ENCODE measurements around the gene CNTNAP2.
"Not testable (repeated sequence)": the region's sequence is repeated elsewhere in the genome, so short reads cannot be mapped to it uniquely, and the experiment has no call there.

The CNTNAP2 gene

DNA sequence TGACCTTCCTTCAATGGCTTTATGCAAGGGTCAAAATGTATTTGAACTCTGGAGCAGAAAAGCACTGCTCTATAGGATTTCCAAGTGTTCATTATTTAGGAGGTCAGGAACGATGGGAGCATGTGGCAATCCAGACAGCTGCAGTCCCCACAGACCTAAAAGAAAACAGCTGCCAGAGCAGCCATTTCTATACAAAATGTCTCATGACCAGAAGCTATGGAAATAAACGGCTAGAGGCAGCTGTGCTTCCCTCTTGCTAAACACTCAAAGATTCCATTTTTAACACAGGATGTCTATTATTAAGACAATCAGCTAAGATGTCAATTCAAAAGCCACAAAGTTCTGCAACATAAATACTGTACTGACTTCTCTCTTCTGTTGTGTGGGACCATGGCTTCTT is 1594.8 kb downstream of the CNTNAP2 start:
- no peak for DNase-seq (ENCODE audit: low read depth in 2 of 3, low spot score in 2 of 3)

DNA sequence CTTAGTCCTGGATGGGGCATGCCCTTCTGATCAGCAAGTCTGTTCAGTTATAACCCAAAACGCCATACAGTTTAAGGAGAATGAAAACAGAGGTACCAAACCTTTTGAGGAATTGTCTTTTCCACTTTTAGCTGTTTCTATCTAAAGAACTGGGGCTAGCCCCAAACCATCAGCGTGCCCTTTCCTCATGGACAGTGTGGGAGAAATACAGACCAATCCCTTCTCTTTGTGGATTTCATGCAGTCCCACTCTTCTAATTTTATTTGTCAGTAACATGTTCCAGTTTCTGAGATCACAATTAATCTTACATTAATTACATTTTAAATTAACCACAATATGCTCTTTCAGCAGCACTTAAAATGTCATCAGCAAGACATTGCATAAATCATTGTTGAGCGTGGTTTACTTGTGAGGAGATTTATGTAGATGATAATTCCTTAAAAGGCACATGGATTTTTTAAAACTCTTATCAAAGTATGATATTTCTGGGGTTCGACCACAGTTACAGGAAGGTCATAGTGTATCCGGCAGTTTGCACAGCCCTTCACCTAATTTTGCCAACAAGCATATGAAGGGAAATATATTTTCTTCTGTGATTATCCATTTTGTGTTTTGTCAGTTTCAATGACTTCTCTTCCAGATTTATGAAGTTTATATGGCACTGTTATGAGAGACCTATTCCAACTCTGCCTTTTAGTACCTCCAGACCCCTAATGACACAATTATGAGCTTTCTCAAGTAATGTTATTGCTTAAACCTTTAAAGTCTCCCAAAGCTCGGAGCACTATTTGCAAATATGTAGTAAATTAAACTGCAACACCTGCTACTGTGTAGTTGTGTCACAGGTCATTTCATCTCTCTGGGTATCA is 1605.6 kb downstream of the CNTNAP2 start:
- DNase-seq (ENCODE audit: low read depth in 2 of 3, low spot score in 2 of 3) = no peak

DNA sequence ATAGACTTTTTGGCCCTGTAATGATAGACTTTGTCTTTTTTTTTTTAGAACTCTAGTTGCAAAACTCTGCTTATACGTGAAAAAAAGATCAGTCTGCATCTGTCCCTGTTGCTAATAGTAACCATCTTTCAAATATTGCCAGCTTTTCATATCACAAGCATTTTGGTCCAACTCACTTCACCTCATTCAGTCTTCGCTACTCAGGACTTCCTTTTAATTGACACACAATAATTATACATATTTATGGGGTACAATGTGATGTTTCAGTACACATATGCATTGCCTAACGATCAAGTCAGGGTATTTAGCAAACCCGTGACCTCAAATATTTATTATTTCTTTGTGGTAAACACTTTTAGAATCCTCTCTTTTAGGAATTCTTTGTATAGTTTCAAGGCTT is 1606.9 kb downstream of the CNTNAP2 start:
- DNase-seq (ENCODE audit: low read depth in 2 of 3, low spot score in 2 of 3) = no peak

DNA sequence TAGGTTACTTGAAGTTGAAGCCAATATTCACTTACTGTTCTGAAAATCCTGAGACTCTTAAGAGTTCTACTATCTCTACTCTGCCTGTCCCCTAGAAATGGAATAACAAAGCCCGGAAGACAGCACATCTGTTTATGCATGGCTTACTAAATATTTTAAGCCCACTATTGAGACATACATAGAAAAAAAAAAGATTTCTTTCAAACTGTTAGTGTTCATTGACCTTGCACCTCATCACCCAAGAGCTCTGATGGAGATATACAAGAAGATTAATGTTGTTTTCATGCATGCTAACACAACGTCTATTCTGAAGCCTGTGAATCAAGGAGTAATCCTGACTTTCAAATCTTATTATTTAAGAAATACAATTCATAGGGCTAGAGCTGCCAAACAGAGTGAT is 1614.7 kb downstream of the CNTNAP2 start:
- DNase-seq (ENCODE audit: low read depth in 2 of 3, low spot score in 2 of 3) = no peak

DNA sequence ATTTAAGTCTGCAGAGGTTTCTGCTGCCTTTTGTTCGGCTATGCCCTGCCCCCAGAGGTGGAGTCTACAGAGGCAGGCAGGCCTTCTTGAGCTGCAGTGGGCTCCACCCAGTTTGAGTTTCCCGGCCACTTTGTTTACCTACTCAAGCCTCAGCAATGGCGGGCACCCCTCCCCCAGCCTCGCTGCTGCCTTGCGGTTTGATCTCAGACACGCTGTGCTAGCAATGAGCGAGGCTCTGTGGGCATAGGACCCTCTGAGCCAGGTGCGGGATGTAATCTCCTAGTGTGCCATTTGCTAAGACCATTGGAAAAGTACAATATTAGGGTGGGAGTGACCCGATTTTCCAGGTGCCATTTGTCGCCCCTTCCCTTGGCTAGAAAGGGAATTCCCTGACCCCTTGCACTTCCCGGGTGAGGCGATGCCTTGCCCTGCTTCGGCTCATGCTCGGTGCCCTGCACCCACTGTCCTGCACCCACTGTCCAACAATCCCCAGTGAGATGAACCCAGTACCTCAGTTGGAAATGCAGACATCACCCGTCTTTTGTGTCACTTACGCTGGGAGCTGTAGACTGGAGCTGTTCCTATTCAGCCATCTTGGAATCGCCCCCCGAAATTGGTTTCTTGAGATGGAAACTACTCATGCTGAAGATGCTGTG is 1621.1 kb downstream of the CNTNAP2 start:
- not testable (repeated sequence) for DNase-seq (ENCODE audit: low read depth in 2 of 3, low spot score in 2 of 3)

DNA sequence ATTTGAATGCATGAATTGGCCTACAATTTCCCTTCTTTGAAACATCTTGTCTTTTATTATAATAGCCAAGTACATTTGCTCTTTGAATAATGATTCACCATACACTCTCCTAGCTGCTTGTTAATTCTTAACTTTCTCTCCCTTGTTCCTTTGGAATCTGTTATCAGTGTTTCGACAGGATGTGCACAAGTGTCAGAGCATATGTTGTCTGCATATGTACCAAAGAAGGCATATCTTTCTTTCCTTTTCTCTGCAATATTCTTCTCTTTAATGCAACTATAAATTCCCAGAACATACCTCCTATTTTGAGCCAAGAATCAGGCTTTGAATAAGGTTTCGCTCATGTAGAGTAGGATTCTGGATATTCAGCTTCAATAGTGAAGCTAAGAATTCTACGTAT is 1625.7 kb downstream of the CNTNAP2 start:
- DNase-seq (ENCODE audit: low read depth in 2 of 3, low spot score in 2 of 3) = no peak

DNA sequence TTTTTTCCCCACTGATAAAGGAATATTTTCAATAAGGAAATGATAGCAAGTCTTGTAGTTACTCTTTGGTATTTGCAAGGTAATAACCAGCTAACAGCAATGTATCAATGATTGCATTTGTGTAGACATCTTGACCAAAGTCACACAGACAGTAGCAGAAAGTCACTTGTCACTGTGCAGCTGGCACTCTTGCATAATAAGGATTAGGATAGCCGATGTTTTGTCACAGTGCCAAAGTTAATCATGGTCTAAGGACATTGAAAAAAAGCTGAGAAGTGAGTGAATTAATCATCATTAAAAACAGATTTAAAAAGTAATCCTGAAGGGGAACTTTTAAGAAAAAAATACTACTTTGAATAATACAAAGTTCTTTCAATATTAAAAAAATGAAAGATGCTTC is 1639.7 kb downstream of the CNTNAP2 start:
- DNase-seq (ENCODE audit: low read depth in 2 of 3, low spot score in 2 of 3) = no peak

DNA sequence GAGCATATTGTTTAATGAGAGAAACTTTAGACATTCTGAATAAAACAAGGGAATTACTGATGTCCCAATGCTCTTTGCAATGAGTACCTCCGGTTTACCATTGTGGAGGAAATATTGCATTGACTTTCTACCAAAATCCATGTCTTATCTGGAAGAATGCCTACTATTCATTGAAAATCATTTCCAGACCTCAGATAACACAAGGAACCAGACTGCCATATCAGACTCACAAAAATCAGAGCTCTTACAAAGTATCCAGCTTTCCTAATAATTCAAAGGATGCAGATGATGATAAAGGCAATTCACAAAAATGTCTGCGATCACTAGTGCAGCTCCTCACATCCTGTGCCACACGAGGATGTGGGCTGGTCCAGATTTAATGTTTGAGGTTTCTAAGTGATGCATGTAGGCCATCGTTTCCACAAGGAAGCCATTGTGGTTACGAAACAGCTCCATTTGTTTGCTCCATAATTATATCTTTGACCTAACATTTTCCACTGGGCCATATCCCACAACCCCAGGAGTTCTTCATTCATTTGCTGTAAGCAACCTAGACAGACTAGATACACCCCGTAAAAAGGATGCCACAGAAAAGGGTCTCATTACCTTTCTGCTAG is 1642.8 kb downstream of the CNTNAP2 start:
- DNase-seq (ENCODE audit: low read depth in 2 of 3, low spot score in 2 of 3) = no peak

DNA sequence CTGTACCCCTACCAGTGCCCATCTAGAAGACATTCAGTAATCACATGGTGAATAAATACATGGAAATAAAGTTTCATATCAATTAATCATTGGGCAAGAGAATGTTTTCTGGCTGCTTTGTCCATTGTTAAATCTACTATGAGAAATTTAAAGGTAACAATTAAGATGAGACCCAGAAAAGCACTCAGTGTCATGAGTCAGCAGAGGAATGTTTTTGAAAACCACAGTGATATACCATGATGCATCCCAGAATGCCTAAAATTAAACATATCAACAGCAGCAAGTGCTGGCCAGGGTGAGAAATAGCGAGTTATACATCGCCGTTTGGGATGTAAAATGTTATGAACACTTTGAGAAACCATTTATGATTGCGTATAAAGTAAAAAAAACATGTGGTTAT is 1648.7 kb downstream of the CNTNAP2 start:
- DNase-seq (ENCODE audit: low read depth in 2 of 3, low spot score in 2 of 3) = no peak

DNA sequence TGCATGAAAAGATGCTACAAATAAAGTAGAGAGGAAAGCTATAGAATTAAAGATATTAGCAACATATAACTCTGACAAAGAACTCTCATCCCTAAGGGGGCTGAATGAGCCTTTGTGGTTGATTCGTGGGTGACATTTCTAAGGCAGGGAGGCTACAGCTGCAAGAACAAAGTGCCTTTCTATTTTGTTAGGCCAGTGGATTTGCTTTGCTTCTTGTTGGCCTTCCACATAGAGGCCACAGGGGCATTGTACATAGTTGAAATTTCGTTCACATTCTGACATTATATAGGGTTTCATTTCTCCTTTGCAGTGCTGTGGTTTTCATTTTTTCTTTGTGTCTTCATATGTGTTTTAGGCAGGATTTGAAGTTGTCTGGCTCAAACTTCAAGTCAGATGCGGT is 1654.7 kb downstream of the CNTNAP2 start:
- DNase-seq (ENCODE audit: low read depth in 2 of 3, low spot score in 2 of 3) = no peak

DNA sequence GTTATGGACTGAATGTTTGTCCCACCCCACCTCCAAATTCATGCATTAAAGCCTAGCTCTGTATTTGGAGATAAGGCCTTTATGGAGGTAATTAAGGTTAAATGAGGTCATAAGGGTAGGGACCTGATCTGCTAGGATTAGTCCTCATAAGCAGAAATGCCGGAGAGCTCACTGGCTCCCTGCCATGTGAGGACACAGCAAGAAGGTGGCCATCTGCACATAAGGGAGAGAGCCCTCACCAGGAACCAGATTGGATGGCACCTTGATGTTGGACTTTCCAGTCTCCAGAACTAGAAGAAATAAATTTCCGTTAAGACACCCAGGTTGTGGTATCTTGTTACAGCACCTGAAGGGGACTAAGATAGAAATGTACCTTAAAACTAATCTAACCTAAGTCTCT is 1657.9 kb downstream of the CNTNAP2 start:
- DNase-seq (ENCODE audit: low read depth in 2 of 3, low spot score in 2 of 3) = no peak

DNA sequence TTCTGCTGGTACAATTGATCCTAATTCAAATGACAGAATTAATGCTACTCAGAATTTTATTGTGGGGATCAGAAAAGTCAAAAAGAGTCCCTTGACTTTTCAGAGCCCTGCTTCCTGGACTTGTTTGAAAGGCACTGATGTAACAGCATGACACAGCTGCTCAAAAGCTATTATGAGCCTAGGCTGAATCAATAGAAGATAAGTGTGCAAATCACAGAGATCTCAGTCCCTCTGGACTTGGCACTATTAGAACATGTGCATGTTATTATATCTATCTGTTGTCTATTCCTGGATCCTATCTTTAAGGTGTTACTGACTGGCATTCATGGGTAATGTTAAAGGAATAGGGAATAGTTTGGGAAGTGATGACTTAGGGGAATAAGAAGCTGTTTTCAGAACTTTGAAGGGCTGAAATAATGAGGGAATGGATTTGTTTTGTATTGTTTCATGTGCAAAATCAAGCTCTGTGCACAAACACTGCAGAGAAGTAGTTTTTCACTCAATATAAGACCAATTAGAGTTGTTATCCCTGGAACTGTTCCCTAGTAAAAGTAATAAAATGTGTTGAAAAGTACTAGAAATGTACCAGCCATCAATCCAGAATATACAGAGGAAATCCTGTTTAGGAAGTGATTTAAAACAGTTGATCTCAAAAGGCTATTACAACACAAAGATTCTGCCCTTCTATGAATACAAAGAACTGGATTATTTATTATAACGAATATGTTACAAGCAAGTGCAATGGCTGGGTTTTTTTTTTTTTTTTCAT is 1659.1 kb downstream of the CNTNAP2 start:
- no peak for DNase-seq (ENCODE audit: low read depth in 2 of 3, low spot score in 2 of 3)

DNA sequence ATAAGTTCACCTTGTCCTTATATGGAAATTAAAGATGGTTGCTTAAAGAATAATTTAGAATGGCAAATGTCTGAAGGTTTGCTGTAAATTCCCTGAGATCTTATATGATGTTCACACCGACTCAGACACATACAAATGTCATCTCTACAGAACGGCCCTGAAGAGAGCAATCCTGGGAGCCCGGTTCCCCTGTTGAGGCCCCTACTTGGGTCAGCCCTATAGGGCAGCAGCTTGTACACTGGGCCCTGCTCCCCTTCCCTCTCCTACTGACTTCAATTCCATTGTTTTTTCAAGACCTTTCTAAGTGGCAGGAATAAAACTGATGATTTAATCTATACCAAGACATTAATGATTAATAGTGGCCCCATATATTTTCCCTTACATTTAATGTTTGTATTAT is 1660.7 kb downstream of the CNTNAP2 start:
- no peak for DNase-seq (ENCODE audit: low read depth in 2 of 3, low spot score in 2 of 3)

DNA sequence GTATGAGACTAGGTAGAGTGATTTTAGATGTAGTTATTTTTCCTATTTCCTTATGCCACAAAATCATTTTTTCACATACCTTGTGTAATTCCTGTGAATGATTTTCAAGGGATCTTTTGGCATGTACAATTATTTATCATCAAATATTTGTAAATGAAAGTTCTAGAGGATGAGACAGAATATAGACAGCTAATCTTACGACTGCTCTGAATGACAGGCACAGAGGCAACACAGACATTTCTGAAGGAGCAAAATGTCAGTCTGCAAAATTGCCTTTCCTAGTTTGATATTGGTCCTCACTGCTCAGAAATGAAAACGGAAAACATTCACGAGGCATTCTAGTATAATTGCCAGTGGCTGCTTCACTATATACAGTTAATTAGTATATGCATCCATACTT is 1663.3 kb downstream of the CNTNAP2 start:
- DNase-seq (ENCODE audit: low read depth in 2 of 3, low spot score in 2 of 3) = no peak

DNA sequence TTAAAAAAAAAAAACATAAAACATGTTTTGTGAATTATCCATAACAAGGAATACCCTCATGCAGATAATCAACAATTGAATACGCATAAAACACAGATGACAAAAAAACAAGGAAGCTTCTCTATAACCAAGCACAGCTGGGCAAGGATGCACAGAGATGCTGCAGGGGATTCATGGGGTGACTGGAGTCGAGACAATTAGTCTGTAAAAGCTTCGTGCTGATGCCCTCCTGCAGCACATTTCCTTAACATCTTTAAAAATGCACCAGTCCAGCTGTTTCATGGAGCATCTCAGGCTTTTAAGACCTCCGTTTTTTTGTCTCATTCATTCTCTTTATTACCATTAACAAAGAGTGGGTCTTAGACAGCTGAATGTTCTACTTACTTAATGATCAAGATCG is 1680.0 kb downstream of the CNTNAP2 start:
- no peak for DNase-seq (ENCODE audit: low read depth in 2 of 3, low spot score in 2 of 3)

DNA sequence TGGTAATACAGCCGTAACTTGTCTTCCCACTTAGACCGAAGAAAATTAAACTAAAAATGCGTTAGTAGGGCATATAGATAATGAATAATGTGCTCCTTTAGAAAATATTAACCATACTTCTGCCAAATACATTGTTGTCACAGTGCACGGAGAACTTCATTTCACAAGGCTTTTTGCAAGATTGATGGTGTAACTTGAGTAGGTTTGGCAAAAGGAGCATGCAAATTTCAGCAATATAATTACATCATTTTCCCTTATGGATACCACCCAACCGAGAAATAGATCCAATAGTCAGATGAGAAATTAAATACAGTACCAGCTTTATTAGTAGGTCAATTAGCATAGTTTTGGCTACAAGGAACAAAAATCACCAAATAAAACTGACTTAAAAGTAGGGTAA is 1681.4 kb downstream of the CNTNAP2 start:
- no peak for DNase-seq (ENCODE audit: low read depth in 2 of 3, low spot score in 2 of 3)

DNA sequence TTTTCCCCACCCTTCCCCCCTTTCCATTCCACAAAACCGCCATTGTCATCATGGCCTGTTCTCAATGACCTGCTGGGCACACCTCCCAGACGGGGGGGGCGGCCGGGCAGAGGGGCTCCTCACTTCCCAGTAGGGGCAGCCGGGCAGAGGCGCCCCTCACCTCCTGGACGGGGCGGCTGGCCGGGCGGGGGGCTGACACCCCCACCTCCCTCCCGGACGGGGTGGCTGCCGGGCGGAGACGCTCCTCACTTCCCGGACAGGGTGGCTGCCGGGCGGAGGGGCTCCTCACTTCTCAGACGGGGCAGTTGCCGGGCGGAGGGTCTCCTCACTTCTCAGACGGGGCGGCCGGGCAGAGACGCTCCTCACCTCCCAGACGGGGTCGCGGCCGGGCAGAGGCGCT is 1685.2 kb downstream of the CNTNAP2 start:
- DNase-seq (ENCODE audit: low read depth in 2 of 3, low spot score in 2 of 3) = not testable (repeated sequence)

DNA sequence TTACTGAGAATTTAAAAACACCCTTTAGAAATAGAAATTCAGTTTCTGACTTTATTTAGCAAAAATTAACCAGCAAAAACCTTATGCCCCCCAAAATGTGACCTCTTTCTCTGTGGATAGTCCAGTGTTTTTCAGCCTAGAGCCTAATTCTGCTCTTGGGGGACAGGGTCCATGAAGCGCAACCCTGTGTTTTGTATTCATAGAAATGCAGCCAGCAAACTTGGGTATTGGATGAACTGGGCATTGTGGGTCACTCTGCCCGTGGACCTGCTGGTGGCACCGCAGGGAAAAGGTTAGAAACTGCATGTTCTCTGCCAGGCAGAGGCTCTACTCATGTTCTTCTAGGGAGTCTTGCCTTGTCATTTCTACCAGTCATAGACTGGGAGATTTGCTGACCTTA is 1686.5 kb downstream of the CNTNAP2 start:
- DNase-seq (ENCODE audit: low read depth in 2 of 3, low spot score in 2 of 3) = no peak

DNA sequence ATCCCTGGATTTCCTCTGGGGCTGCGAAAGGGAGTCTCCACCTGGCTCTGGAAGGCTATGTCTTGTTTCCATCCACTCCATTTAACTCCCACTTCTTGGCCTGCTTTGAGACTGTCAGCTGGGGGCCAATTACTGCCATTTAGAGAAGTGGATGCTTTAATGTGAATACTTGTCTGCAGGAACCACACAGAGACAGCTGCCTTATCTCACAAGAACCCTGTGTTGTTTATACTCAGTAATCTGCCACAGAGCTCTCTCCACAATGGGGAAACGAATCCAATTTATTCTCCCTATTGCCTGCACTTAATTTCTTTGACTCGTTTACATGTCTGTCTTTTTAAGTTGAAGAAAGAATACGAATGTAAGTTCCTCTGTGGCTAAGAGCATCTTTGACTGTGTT is 1687.0 kb downstream of the CNTNAP2 start:
- DNase-seq (ENCODE audit: low read depth in 2 of 3, low spot score in 2 of 3) = no peak

DNA sequence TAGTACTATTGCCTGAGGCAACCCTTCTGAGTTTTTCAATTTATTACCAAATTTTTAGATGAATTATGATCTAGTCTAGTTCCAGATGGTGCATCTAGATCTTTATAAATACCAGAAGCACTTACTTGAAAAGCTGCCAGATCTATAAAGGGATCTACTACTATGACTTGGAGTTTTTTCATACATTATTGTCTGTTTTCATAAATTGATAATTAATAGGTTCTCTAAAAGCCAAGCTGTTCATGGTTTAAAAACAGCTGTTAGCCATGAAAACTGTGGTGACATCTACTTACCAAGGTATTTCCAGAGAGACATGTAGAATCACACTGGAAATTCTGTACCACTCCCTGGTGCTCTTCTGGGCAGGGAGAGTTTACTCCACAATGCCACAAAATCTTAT is 1687.4 kb downstream of the CNTNAP2 start:
- no peak for DNase-seq (ENCODE audit: low read depth in 2 of 3, low spot score in 2 of 3)

DNA sequence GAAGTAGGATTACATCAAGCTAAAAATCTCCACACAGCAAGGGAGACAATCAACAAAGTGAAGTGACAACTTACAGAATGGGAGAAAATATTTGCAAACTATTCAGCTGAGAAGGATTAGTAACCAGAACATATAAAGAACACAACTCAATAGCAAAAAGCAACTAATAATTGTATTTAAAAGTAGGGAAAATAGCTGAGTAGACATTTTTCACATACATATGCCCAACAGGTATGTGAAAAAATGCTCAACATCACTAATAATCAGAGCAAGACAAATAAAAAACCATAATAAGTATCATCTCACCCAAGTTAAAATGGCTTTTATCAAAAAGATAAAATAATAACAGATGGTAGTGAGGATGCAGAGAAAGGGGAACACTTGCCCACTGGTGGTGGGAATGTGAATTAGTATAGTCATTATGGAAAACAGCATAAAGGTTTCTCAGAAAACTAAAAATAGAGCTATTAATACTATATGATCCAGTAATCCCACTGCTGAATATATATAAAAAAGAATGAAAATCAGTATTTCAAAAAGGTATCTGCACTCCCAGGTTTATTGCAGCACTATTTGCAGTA is 1689.5 kb downstream of the CNTNAP2 start:
- no peak for DNase-seq (ENCODE audit: low read depth in 2 of 3, low spot score in 2 of 3)
